GM13976 (cell line): ENCODE data around the gene TP53TG5.

ENCODE experiments used
- DNase-seq: peaks from one replicate; pipeline ENCODE4 v3.0.0; 2012; ENCODE audit warnings: low spot score
- CTCF ChIP-seq: IDR thresholded peaks from 2 replicates; pipeline ENCODE4 v1.5.1; 2012; ENCODE audit warnings: borderline replicate concordance, mild to moderate bottlenecking; ENCODE audit not compliant: insufficient read depth; ENCODE audit errors: extremely low read depth, missing control alignments, control extremely low read depth
- in situ Hi-C: fragments of 300-500 bp; cut with MboI; formaldehyde crosslinking; loops from one replicate; pipeline ENCODE4 v1.12.0; 2022; ENCODE audit warnings: low sequenced_read_pairs, mixed read lengths, inconsistent platforms; ENCODE audit not compliant: unreplicated experiment

TP53TG5 gene

GRCh38 chr20:45344168-45344860, 33.8 kb downstream of the TP53TG5 start:
- DNase-seq: no peak
- no peak for TF ChIP-seq CTCF
- in situ Hi-C loops: no loop called here

- in situ Hi-C loops: no loop called here
- no peak for DNase-seq
- TF ChIP-seq CTCF: no peak
Measured at GRCh38 chr20:45343532-45344167, 34.5 kb downstream of the TP53TG5 start.

- in situ Hi-C loops: no loop called here
- no peak for TF ChIP-seq CTCF
- DNase-seq: no peak
Measured at GRCh38 chr20:45342855-45343531, 35.1 kb downstream of the TP53TG5 start.

- no peak for TF ChIP-seq CTCF
- no peak for DNase-seq
- in situ Hi-C loops: no loop called here
Measured at GRCh38 chr20:45341939-45342854, 35.9 kb downstream of the TP53TG5 start.

- no peak for TF ChIP-seq CTCF
- no peak for DNase-seq
- in situ Hi-C loops: no loop called here
Measured at GRCh38 chr20:45341579-45341938, 36.6 kb downstream of the TP53TG5 start.

GRCh38 chr20:45340951-45341350, 37.2 kb downstream of the TP53TG5 start:
- TF ChIP-seq CTCF: no peak
- DNase-seq: no peak
- in situ Hi-C loops: no loop called here
